AG10803 (cell line): Measurements from ENCODE around the gene AMFR.

Source experiments
- DNase-seq: peaks from one replicate; pipeline ENCODE4 v3.0.0; 2010; ENCODE audit warnings: low read depth
- H3K4me3 ChIP-seq: 2 replicates; pipeline ENCODE4 v1.5.1; 2011; ENCODE audit warnings: mild to moderate bottlenecking, low read length, control low read depth
- TF ChIP-seq, protein P1 (sequence below): conservative IDR thresholded peaks from 2 replicates; pipeline ENCODE4 v1.5.1; 2011; ENCODE audit warnings: mild to moderate bottlenecking, low read length, control low read depth, inconsistent platforms

Gene AMFR

DNA sequence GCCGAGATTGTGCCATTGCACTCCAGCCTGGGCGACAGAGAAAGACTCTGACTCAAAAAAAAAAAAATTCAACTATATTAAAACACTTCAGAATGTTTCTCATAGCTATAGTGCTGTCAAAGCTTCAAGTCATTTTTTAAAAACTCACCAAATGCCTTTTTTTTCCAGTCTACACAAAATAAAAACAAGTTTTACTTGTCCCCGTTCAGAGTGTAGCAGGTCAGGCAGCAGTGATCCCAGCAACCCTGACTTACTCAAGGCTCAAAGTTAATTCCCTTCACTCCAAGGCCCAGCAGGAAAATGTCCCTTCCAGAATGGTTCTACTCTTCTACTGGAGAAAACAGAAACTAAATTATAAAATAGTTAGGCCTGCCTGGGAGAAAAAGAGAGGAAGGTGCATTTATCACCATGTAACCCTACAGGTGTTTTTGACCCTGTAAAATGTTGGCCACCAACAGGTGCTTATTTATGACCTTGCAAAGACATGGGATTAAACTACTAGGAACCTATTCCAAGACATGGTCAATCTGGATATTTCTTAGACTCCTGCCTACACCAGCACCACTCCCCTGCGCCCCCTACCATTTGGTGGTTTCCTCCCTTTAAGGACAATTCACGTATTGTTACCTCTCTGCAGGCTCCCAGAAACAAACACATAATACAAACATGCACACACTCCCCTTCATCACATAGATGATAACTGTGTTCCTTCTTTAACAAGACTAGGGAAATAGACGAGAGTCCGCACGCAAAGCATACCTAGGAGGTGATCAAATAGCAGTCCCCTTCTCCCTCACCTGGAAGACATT is 5.4 kb downstream of the AMFR start:
- TF ChIP-seq, protein P1, sequence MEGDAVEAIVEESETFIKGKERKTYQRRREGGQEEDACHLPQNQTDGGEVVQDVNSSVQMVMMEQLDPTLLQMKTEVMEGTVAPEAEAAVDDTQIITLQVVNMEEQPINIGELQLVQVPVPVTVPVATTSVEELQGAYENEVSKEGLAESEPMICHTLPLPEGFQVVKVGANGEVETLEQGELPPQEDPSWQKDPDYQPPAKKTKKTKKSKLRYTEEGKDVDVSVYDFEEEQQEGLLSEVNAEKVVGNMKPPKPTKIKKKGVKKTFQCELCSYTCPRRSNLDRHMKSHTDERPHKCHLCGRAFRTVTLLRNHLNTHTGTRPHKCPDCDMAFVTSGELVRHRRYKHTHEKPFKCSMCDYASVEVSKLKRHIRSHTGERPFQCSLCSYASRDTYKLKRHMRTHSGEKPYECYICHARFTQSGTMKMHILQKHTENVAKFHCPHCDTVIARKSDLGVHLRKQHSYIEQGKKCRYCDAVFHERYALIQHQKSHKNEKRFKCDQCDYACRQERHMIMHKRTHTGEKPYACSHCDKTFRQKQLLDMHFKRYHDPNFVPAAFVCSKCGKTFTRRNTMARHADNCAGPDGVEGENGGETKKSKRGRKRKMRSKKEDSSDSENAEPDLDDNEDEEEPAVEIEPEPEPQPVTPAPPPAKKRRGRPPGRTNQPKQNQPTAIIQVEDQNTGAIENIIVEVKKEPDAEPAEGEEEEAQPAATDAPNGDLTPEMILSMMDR = no peak

DNA sequence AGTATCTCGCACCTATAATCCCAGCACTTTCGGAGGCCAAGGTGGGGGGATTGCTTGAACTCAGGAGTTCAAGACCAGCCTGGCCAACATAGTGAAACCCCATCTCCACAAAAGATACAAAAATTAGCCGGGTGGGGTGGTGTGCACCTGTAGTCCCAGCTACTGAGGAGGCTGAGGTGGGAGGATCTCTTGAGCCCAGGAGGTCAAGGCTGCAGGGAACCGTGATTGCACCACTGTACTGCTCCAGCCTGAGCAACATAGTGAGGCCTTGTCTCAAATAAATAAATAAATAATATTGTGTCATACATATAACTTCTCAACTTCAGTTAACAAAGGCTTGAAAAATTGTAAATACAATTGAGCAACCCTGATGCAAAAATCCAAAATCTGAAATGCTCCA is 8.2 kb downstream of the AMFR start:
- no peak for DNase-seq
- no peak overlapping the region for H3K4me3 ChIP-seq
- TF ChIP-seq, protein P1 = no peak

More for the DNA sequence above, 5.4 kb downstream of the AMFR start:
- no peak for DNase-seq
- no peak overlapping the region for H3K4me3 ChIP-seq

DNA sequence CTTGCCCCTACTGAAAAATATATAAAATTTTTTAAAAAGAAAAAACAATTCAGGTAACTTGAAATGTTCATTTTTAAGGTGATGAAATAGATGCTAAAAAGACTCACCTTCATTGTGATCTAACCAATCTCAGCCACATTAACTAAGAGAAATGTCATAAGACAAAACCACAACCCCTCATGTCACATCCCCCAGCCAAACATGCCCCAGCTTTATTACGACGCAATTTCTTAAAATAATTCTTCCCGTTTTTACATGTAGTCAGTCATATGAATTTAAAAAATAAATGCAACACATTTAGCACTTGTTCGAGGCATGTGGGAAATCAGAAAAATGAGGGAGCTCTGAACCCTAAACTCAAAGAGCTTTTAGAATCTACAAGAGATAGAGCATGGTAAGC is 9.5 kb downstream of the AMFR start:
- TF ChIP-seq, protein P1 = no peak
- no peak overlapping the region for H3K4me3 ChIP-seq
- no peak for DNase-seq

DNA sequence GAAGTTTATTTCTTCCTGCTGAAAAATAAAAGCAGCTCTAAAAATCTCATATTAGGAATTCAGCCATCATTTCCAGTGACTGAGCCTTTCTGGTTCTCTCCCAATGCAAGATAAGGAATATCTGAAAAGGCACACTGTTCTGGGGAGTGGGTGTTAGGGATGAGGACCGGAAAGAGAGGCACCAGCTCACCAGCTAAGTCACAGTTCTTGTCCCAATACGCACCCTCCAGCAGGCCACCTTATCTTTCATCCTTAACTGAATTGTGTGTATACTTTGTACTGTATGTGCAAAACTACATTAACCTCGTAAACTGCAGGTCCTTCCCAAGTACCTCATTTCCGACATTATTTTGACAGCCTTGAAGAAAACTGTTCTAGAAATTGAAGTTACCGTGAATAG is 11.0 kb downstream of the AMFR start:
- DNase-seq = no peak
- no peak overlapping the region for H3K4me3 ChIP-seq
- TF ChIP-seq, protein P1 = no peak

DNA sequence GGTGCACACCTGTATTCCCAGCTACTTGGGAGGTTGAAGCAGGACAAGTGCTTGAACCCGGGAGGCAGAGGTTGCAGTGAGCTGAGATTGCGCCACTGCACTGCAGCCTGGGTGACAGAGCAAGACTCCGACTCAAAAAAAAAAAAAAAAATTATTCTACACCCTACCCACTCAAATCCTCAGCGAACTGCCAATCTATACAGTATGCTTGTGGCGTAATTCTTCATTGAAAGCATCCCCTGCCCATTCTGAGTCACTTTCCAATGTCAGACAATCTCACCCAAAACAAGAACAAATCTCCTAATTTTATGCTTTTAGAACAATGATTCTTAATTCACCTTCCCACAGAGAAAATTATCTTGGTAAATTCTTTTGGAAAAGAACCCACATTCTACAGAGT is 12.0 kb downstream of the AMFR start:
- TF ChIP-seq, protein P1 = no peak
- DNase-seq = no peak
- H3K4me3 ChIP-seq = no peak overlapping the region

DNA sequence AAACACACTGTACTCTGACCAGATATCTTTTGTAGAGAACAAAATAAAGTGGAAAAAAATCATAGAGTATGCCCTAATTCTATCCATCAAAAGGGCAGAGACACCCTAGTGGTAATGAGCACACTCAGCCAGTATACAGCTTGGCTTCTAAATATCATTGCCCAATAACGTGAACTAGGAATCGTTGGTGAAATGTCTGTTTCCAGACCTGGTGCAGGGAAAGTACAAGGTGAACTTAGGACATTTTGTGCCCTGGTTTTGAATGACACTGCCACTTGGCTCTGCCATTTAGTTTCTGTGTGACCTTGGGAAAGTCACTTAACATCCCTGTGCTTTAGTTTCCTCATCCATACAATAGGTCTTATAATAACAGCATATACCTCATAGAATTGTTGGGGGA is 13.7 kb downstream of the AMFR start:
- no peak for DNase-seq

DNA sequence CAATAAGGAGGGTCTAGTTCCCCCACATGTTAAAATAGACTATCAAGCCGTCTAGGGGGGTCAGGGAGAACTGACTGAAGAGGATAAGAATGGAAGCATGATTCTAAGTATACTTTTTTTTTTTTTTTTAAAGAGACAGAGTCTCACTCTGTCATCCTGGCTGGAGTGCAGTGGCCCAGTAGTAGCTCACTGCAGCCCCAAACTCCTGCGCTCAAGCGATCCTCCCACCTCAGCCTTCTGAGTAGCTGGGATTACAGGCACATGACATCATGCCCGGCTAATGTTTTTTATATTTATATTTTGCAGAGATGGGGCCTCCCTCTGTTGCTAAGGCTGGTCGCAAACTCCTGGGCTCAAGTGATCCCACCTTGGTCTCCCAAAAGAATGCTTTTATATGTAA is 14.2 kb downstream of the AMFR start:
- no peak overlapping the region for H3K4me3 ChIP-seq
- TF ChIP-seq, protein P1 = no peak
- DNase-seq = no peak

More for the DNA sequence above, 13.7 kb downstream of the AMFR start:
- no peak overlapping the region for H3K4me3 ChIP-seq
- TF ChIP-seq, protein P1 = no peak
